ENCODE results near the gene UTS2R. TPM values are rescaled to one million over a fixed set of nuclear protein-coding genes. Genes with fewer than 3 reads are reported as not detected.
A peak's percentile ranks its signal among the peaks of the same experiment; 100 is the strongest.

The UTS2R gene
- total RNA-seq: 5.8 TPM

GRCh38 chr17:82371333-82372248 lies at the start of gene UTS2R:
UTS2R (plus strand) TSS chr17:82371765; CDS start chr17:82374325, 2,560 bp downstream.
- peak; percentile 73 for DNase-seq

GRCh38 chr17:82321947-82322466 lies 49.6 kb upstream of the UTS2R start:
- no peak for DNase-seq

GRCh38 chr17:82322526-82323453 lies 48.8 kb upstream of the UTS2R start:
- no peak for DNase-seq

GRCh38 chr17:82323514-82324234 lies 47.9 kb upstream of the UTS2R start:
- no peak for DNase-seq

GRCh38 chr17:82324566-82325285 lies 46.8 kb upstream of the UTS2R start:
- DNase-seq: no peak

GRCh38 chr17:82325286-82326180 lies 46.0 kb upstream of the UTS2R start:
- DNase-seq: no peak

- DNase-seq: no peak
Observed at GRCh38 chr17:82327289-82327688, 44.3 kb upstream of the UTS2R start.

GRCh38 chr17:82327757-82328140 lies 43.8 kb upstream of the UTS2R start:
- no peak for DNase-seq

- no peak for DNase-seq
Observed at GRCh38 chr17:82328141-82328993, 43.2 kb upstream of the UTS2R start.

GRCh38 chr17:82328994-82329507 lies 42.5 kb upstream of the UTS2R start:
- DNase-seq: no peak

- DNase-seq: no peak
Observed at GRCh38 chr17:82329683-82330321, 41.8 kb upstream of the UTS2R start.

- peak; percentile 95 for DNase-seq
Observed at GRCh38 chr17:82330322-82331239, 41.0 kb upstream of the UTS2R start.

- DNase-seq: no peak
Observed at GRCh38 chr17:82331345-82331939, 40.1 kb upstream of the UTS2R start.

GRCh38 chr17:82332669-82333278 lies 38.8 kb upstream of the UTS2R start:
- no peak for DNase-seq

GRCh38 chr17:82333279-82334171 lies 38.0 kb upstream of the UTS2R start, which contains the start of gene SECTM1:
SECTM1 (minus strand) TSS chr17:82333766; CDS start chr17:82327240, 6,526 bp downstream.
- DNase-seq: peak; percentile 70
